Measurements from ENCODE around the gene RAB36.

RAB36 gene

GRCh38 chr22:23178512-23179254 lies 33.4 kb downstream of the RAB36 start:
- in situ Hi-C loops (cut with HindIII; ENCODE audit: low sequenced_read_pairs) = no loop called here

- in situ Hi-C loops (cut with HindIII; ENCODE audit: low sequenced_read_pairs) = no loop called here
Measured at GRCh38 chr22:23179381-23180299, 34.4 kb downstream of the RAB36 start.

GRCh38 chr22:23180301-23180892 lies 35.1 kb downstream of the RAB36 start, which contains the start of gene BCR:
Gene BCR, plus strand, starts transcription at chr22:23180509. Its CDS starts 452 bp downstream, at chr22:23180961.
- in situ Hi-C loops (cut with HindIII; ENCODE audit: low sequenced_read_pairs) = no loop called here

- in situ Hi-C loops (cut with HindIII; ENCODE audit: low sequenced_read_pairs) = no loop called here
Measured at GRCh38 chr22:23180893-23181720, 35.8 kb downstream of the RAB36 start.

GRCh38 chr22:23181721-23182308 lies 36.5 kb downstream of the RAB36 start:
- in situ Hi-C loops (cut with HindIII; ENCODE audit: low sequenced_read_pairs) = no loop called here

- in situ Hi-C loops (cut with HindIII; ENCODE audit: low sequenced_read_pairs) = no loop called here
Measured at GRCh38 chr22:23182309-23183060, 37.2 kb downstream of the RAB36 start.

- in situ Hi-C loops (cut with HindIII; ENCODE audit: low sequenced_read_pairs) = no loop called here
Measured at GRCh38 chr22:23183061-23183698, 37.9 kb downstream of the RAB36 start.

- in situ Hi-C loops (cut with HindIII; ENCODE audit: low sequenced_read_pairs) = no loop called here
Measured at GRCh38 chr22:23184100-23184763, 39.0 kb downstream of the RAB36 start.

GRCh38 chr22:23184764-23185113 lies 39.5 kb downstream of the RAB36 start:
- in situ Hi-C loops (cut with HindIII; ENCODE audit: low sequenced_read_pairs) = no loop called here

- in situ Hi-C loops (cut with HindIII; ENCODE audit: low sequenced_read_pairs) = no loop called here
Measured at GRCh38 chr22:23187211-23187610, 41.9 kb downstream of the RAB36 start.

GRCh38 chr22:23187871-23188700 lies 42.8 kb downstream of the RAB36 start:
- in situ Hi-C loops (cut with HindIII; ENCODE audit: low sequenced_read_pairs) = no loop called here

- in situ Hi-C loops (cut with HindIII; ENCODE audit: low sequenced_read_pairs) = no loop called here
Measured at GRCh38 chr22:23190526-23190925, 45.2 kb downstream of the RAB36 start.

- in situ Hi-C loops (cut with HindIII; ENCODE audit: low sequenced_read_pairs) = no loop called here
Measured at GRCh38 chr22:23192133-23192532, 46.9 kb downstream of the RAB36 start.

GRCh38 chr22:23192558-23192957 lies 47.3 kb downstream of the RAB36 start:
- in situ Hi-C loops (cut with HindIII; ENCODE audit: low sequenced_read_pairs) = no loop called here

- in situ Hi-C loops (cut with HindIII; ENCODE audit: low sequenced_read_pairs) = no loop called here
Measured at GRCh38 chr22:23193196-23193827, 48.0 kb downstream of the RAB36 start.

- in situ Hi-C loops (cut with HindIII; ENCODE audit: low sequenced_read_pairs) = no loop called here
Measured at GRCh38 chr22:23193882-23194281, 48.6 kb downstream of the RAB36 start.

- in situ Hi-C loops (cut with HindIII; ENCODE audit: low sequenced_read_pairs) = no loop called here
Measured at GRCh38 chr22:23196165-23196564, 50.9 kb downstream of the RAB36 start.

Measured in DLD1 (cell line).